Hepatocyte (in vitro differentiated cells): ENCODE measurements around the gene DPM1.

Experiments used
- CTCF ChIP-seq: fragments of 200-600 bp; sonication (generic); IDR thresholded peaks from 2 replicates; pipeline ENCODE4 v1.5.1; 2016; ENCODE audit warnings: antibody characterized with exemption, mild to moderate bottlenecking; ENCODE audit not compliant: poor library complexity
- EZH2 ChIP-seq: fragments of 200-600 bp; sonication (generic); IDR thresholded peaks from 2 replicates; pipeline ENCODE4 v1.6.1; 2016; ENCODE audit warnings: antibody characterized with exemption, mild to moderate bottlenecking, borderline replicate concordance

- TF ChIP-seq CTCF (no peak), EZH2 (no peak)
Observed at GRCh38 chr20:50981714-50982048, 23.3 kb upstream of the DPM1 start.
